HepG2 (cell line): ENCODE results near the gene KDM6B. TPM values are rescaled to one million over a fixed set of nuclear protein-coding genes. Genes with fewer than 3 reads are reported as not detected.

Source experiments
- CHCHD3 ChIP-seq: sonication (generic); formaldehyde crosslinking; IDR thresholded peaks from 2 replicates; pipeline ENCODE4 v1.8.0; 2022; ENCODE audit warnings: mild to moderate bottlenecking, missing genetic modification reagents, moderate library complexity
- GATAD1 ChIP-seq: IDR thresholded peaks from 2 replicates; pipeline ENCODE4 v1.6.1; 2016; ENCODE audit warnings: missing genetic modification reagents, missing compliant biosample characterization
- HES4 ChIP-seq: sonication (generic); formaldehyde crosslinking; IDR thresholded peaks from 2 replicates; pipeline ENCODE4 v1.9.0; 2021; ENCODE audit warnings: mild to moderate bottlenecking, missing genetic modification reagents, borderline replicate concordance
- KDM2A ChIP-seq: sonication (generic); formaldehyde crosslinking; IDR thresholded peaks from 2 replicates; pipeline ENCODE4 v1.4.0; 2020; ENCODE audit warnings: low read depth, missing genetic modification reagents, borderline replicate concordance
- MYC ChIP-seq: sonication (generic); formaldehyde crosslinking; IDR thresholded peaks from 2 replicates; pipeline ENCODE4 v1.9.0; 2021; ENCODE audit warnings: missing genetic modification reagents, borderline replicate concordance
- POLR2A ChIP-seq, 2 experiments: IDR thresholded peaks; 2 replicates each; pipeline ENCODE4 v1.6.1; 2011; ENCODE audit warnings: low read depth in 2 of 2, low read length in 2 of 2, mild to moderate bottlenecking in 1 of 2, moderate library complexity in 1 of 2; ENCODE audit not compliant: insufficient read depth in 1 of 2
- RAD21 ChIP-seq: fragments of 450-650 bp; formaldehyde crosslinking; IDR thresholded peaks from 2 replicates; pipeline ENCODE4 v1.5.0; 2020; ENCODE audit warnings: mild to moderate bottlenecking
- SP2 ChIP-seq: sonication (generic); formaldehyde crosslinking; IDR thresholded peaks from 2 replicates; pipeline ENCODE4 v1.5.1; 2020; ENCODE audit warnings: mild to moderate bottlenecking, missing genetic modification reagents
- YEATS2 ChIP-seq: sonication (generic); formaldehyde crosslinking; IDR thresholded peaks from 2 replicates; pipeline ENCODE4 v1.4.0; 2020; ENCODE audit warnings: missing genetic modification reagents, borderline replicate concordance
- ZNF143 ChIP-seq: sonication (generic); formaldehyde crosslinking; IDR thresholded peaks from 2 replicates; pipeline ENCODE4 v1.4.0; 2020; ENCODE audit warnings: missing genetic modification reagents
- ZNF205 ChIP-seq: IDR thresholded peaks from 2 replicates; pipeline ENCODE4 v1.6.1; 2018; ENCODE audit warnings: missing biosample characterization, missing genetic modification reagents
- ZNF337 ChIP-seq: sonication (generic); formaldehyde crosslinking; IDR thresholded peaks from 2 replicates; pipeline ENCODE4 v1.5.1; 2020; ENCODE audit warnings: missing genetic modification reagents, low read depth, mild to moderate bottlenecking, borderline replicate concordance
- ZNF431 ChIP-seq: sonication (generic); formaldehyde crosslinking; IDR thresholded peaks from 2 replicates; pipeline ENCODE4 v1.9.0; 2022; ENCODE audit warnings: missing genetic modification reagents, low read depth, mild to moderate bottlenecking, borderline replicate concordance
- ZNF556 ChIP-seq: sonication (generic); formaldehyde crosslinking; IDR thresholded peaks from 2 replicates; pipeline ENCODE4 v1.4.0; 2020; ENCODE audit warnings: mild to moderate bottlenecking, missing genetic modification reagents, borderline replicate concordance
- ZNF567 ChIP-seq: sonication (generic); formaldehyde crosslinking; IDR thresholded peaks from 2 replicates; pipeline ENCODE4 v1.8.1; 2023; ENCODE audit warnings: mild to moderate bottlenecking, missing genetic modification reagents, borderline replicate concordance
- ZNF816 ChIP-seq: sonication (generic); formaldehyde crosslinking; IDR thresholded peaks from 2 replicates; pipeline ENCODE4 v1.8.0; 2022; ENCODE audit warnings: missing genetic modification reagents, mild to moderate bottlenecking, borderline replicate concordance
- ZSCAN30 ChIP-seq: sonication (generic); formaldehyde crosslinking; IDR thresholded peaks from 2 replicates; pipeline ENCODE4 v1.5.0; 2020; ENCODE audit warnings: mild to moderate bottlenecking, missing genetic modification reagents
- polyA plus RNA-seq, 8 experiments: library from polyadenylated mRNA; depleted of rRNA in 3 of 8; stranded (reverse) in 7 of 8; unstranded in 1 of 8; fragments of >200 nt; fragmentation: Illumina TruSeq in 4 of 8; extraction: Trizol in 4 of 8; gene quantifications; 2 replicates each; pipeline versions ENCODE4 v1.2.1 to v1.2.3, GENCODE V29; 2011 to 2016; ENCODE audit warnings: low read depth in 4 of 8, missing spikeins in 1 of 8, mixed read lengths in 1 of 8; ENCODE audit not compliant: insufficient read depth in 1 of 8
- total RNA-seq, 5 experiments: library from RNA; depleted of rRNA; stranded (reverse); fragments of >200 nt; fragmentation: Illumina TruSeq; extraction: Trizol; gene quantifications; 2 replicates each; pipeline ENCODE4 v1.2.3, GENCODE V29; 2016; ENCODE audit warnings: low read depth in 1 of 5
- TF ChIP-seq, protein P1 (sequence below), 2 experiments: sonication (generic) in 1 of 2; formaldehyde crosslinking in 1 of 2; IDR thresholded peaks; 2 replicates each; pipeline versions ENCODE4 v1.4.0 to v1.6.1; 2018 to 2020; ENCODE audit warnings: missing genetic modification reagents in 2 of 2, borderline replicate concordance in 1 of 2, low read depth in 1 of 2, mild to moderate bottlenecking in 1 of 2, missing biosample characterization in 1 of 2
- TF ChIP-seq, protein P2 (sequence below): sonication (generic); formaldehyde crosslinking; conservative IDR thresholded peaks from 2 replicates; pipeline ENCODE4 v1.8.0; 2022; ENCODE audit warnings: mild to moderate bottlenecking, moderate library complexity, missing genetic modification reagents
- TF ChIP-seq, protein P3 (sequence below): sonication (generic); formaldehyde crosslinking; IDR thresholded peaks from 2 replicates; pipeline ENCODE4 v1.4.0; 2020; ENCODE audit warnings: low read depth, missing genetic modification reagents

The KDM6B gene
- total and polyA plus RNA-seq, 2 of the 13 experiments (the other 11 are each of a cell fraction or from before 2014, with no cell fraction given), result 1.3 to 2.1 TPM

DNA sequence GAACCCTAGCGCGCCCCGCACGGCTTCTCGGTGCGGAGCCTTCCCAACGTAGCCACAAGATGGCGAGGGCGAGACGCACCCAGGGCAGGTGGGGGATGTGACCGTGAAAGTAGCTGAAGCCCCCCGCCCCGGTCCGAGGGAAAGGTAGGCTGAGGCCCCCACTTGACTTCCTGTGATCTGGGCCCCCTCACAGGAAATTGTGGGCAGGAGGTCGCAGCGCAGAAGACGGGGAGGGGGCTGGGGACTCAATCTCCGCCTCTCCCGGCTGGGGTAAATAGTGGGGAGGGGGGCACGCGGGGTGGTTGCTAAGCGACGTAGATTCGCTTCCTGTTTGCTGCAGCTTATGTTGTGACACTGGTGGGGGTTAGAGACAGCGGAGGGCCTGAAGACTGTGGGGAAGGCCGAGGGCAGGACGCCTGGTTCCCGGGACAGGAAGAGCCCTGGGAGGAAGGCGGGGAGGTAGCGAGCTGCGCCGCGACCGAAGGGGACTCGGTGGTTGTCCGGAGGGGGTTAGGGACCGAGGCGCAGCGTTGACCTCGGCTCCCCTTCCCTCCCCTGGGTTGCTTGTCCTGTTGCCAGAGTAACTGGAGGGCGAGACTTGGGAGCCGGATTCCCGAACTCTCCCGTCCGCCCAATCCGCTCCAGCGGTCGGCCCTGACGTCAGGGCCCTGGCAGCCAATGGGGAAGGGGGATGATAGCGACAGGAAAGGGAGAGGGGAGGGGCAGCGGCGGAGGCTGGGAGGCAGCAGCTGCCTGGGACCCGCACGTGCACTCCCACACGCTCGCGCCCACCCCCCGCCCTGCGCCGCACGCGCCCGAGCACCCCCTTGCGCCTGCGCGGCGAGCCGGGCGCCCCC, 1.2 kb downstream of the KDM6B start (continued):
- TF ChIP-seq ZNF205 (CRISPR knock-in tag), result no peak
- TF ChIP-seq ZNF337 (CRISPR knock-in tag), result no peak
- TF ChIP-seq KDM2A (CRISPR knock-in tag), result peak; percentile 76; the same call in 1 of the 2 replicates
- 0 out of 2 replicates have a peak, but pooled peaks have one; percentile 50 for TF ChIP-seq ZNF567 (CRISPR knock-in tag)
- TF ChIP-seq POLR2A (IDR thresholded peaks at IDR 0.05; ENCODE audit: insufficient read depth in 1 of 2, low read depth in 2 of 2, low read length in 2 of 2), result peak; percentile 46 to 57; a peak in 2 of 4 replicates
- TF ChIP-seq ZNF143 (CRISPR knock-in tag), result peak; percentile 25; the same call in 1 of the 2 replicates
- 0 out of 2 replicates have a peak, but pooled peaks have one; percentile 5 for TF ChIP-seq HES4 (CRISPR knock-in tag)
- TF ChIP-seq ZSCAN30, result no peak
- no peak for TF ChIP-seq ZNF816 (CRISPR knock-in tag)
- TF ChIP-seq YEATS2 (CRISPR knock-in tag), result peak; percentile 19; the same call in 1 of the 2 replicates
- TF ChIP-seq, protein P1, sequence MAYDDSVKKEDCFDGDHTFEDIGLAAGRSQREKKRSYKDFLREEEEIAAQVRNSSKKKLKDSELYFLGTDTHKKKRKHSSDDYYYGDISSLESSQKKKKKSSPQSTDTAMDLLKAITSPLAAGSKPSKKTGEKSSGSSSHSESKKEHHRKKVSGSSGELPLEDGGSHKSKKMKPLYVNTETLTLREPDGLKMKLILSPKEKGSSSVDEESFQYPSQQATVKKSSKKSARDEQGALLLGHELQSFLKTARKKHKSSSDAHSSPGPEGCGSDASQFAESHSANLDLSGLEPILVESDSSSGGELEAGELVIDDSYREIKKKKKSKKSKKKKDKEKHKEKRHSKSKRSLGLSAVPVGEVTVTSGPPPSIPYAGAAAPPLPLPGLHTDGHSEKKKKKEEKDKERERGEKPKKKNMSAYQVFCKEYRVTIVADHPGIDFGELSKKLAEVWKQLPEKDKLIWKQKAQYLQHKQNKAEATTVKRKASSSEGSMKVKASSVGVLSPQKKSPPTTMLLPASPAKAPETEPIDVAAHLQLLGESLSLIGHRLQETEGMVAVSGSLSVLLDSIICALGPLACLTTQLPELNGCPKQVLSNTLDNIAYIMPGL (CRISPR knock-in tag; IDR thresholded peaks at IDR 0.05; ENCODE audit: borderline replicate concordance in 1 of 2, low read depth in 1 of 2), result peak; percentile 18 to 69; a peak in 2 of 4 replicates
- 0 out of 2 replicates have a peak, but pooled peaks have one; percentile 10 for TF ChIP-seq ZNF431 (CRISPR knock-in tag)
- peak; percentile 74 for TF ChIP-seq RAD21 (CRISPR knock-in tag)
- peak; percentile 73 for TF ChIP-seq SP2
- TF ChIP-seq MYC (CRISPR knock-in tag), result peak; percentile 85
- TF ChIP-seq ZNF556 (CRISPR knock-in tag), result 0 out of 2 replicates have a peak, but pooled peaks have one; percentile 58
- TF ChIP-seq, protein P2, sequence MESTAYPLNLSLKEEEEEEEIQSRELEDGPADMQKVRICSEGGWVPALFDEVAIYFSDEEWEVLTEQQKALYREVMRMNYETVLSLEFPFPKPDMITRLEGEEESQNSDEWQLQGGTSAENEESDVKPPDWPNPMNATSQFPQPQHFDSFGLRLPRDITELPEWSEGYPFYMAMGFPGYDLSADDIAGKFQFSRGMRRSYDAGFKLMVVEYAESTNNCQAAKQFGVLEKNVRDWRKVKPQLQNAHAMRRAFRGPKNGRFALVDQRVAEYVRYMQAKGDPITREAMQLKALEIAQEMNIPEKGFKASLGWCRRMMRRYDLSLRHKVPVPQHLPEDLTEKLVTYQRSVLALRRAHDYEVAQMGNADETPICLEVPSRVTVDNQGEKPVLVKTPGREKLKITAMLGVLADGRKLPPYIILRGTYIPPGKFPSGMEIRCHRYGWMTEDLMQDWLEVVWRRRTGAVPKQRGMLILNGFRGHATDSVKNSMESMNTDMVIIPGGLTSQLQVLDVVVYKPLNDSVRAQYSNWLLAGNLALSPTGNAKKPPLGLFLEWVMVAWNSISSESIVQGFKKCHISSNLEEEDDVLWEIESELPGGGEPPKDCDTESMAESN (CRISPR knock-in tag), result 0 out of 2 replicates have a peak, but pooled peaks have one; percentile 54
- TF ChIP-seq GATAD1 (CRISPR knock-in tag), result peak; percentile 58
- TF ChIP-seq CHCHD3 (CRISPR knock-in tag), result peak; percentile 84; the same call in 1 of the 2 replicates
- TF ChIP-seq, protein P3, sequence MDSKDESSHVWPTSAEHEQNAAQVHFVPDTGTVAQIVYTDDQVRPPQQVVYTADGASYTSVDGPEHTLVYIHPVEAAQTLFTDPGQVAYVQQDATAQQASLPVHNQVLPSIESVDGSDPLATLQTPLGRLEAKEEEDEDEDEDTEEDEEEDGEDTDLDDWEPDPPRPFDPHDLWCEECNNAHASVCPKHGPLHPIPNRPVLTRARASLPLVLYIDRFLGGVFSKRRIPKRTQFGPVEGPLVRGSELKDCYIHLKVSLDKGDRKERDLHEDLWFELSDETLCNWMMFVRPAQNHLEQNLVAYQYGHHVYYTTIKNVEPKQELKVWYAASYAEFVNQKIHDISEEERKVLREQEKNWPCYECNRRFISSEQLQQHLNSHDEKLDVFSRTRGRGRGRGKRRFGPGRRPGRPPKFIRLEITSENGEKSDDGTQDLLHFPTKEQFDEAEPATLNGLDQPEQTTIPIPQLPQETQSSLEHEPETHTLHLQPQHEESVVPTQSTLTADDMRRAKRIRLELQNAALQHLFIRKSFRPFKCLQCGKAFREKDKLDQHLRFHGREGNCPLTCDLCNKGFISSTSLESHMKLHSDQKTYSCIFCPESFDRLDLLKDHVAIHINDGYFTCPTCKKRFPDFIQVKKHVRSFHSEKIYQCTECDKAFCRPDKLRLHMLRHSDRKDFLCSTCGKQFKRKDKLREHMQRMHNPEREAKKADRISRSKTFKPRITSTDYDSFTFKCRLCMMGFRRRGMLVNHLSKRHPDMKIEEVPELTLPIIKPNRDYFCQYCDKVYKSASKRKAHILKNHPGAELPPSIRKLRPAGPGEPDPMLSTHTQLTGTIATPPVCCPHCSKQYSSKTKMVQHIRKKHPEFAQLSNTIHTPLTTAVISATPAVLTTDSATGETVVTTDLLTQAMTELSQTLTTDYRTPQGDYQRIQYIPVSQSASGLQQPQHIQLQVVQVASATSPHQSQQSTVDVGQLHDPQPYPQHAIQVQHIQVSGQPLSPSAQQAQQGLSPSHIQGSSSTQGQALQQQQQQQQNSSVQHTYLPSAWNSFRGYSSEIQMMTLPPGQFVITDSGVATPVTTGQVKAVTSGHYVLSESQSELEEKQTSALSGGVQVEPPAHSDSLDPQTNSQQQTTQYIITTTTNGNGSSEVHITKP, result no peak
